SH-SY5Y (cell line): ENCODE data around the gene PRDM16.

Source experiments
- GATA2 ChIP-seq: IDR thresholded peaks from 2 replicates; pipeline ENCODE4 v1.6.1; 2011; ENCODE audit warnings: mild to moderate bottlenecking, low read depth, low read length
- GATA3 ChIP-seq: IDR thresholded peaks from 2 replicates; pipeline ENCODE4 v1.6.1; 2011; ENCODE audit warnings: low read depth, mild to moderate bottlenecking, low read length, moderate library complexity

- no peak for TF ChIP-seq GATA3
- no peak for TF ChIP-seq GATA2
Observed at GRCh38 chr1:3051270-3052268, 17.4 kb upstream of the PRDM16 start.
